SU-DHL-6 (cell line): Measurements from ENCODE around the gene C7.

ENCODE experiments used
- H2AFZ ChIP-seq: fragments of 200-600 bp; sonication (generic); 2 replicates; pipeline ENCODE4 v1.6.1; 2014; ENCODE audit warnings: low read depth, mild to moderate bottlenecking, moderate library complexity, mixed read lengths, antibody characterized with exemption, low read length; ENCODE audit not compliant: severe bottlenecking
- H3F3A ChIP-seq: fragments of 200-600 bp; shearing (Covaris generic); 2 replicates; pipeline ENCODE4 v1.6.0; 2016; ENCODE audit warnings: antibody characterized with exemption, mild to moderate bottlenecking; ENCODE audit not compliant: insufficient read depth
- H3K27ac ChIP-seq: fragments of 200-600 bp; sonication (generic); 2 replicates; pipeline ENCODE4 v1.5.1; 2016; ENCODE audit warnings: low read depth, mild to moderate bottlenecking, low read length, moderate library complexity, mixed read lengths
- H3K27me3 ChIP-seq: fragments of 200-600 bp; sonication (generic), shearing (Covaris generic); 2 replicates; pipeline ENCODE4 v1.6.0; 2014; ENCODE audit warnings: mild to moderate bottlenecking, low read length
- H3K36me3 ChIP-seq: fragments of 200-600 bp; sonication (generic); 2 replicates; pipeline ENCODE4 v1.6.1; 2014; ENCODE audit warnings: mild to moderate bottlenecking, low read length, mixed read lengths
- H3K4me2 ChIP-seq: fragments of 300-600, 200-600 bp; shearing (Covaris generic), sonication (generic); 2 replicates; pipeline ENCODE4 v1.6.0; 2014; ENCODE audit warnings: low read length, low read depth, mild to moderate bottlenecking; ENCODE audit not compliant: poor library complexity, severe bottlenecking
- H3K4me3 ChIP-seq: fragments of 200-600 bp; sonication (generic); 2 replicates; pipeline ENCODE4 v1.5.1; 2014; ENCODE audit warnings: antibody characterized with exemption, low read length, mild to moderate bottlenecking, mixed read lengths; ENCODE audit not compliant: insufficient read depth, poor library complexity, severe bottlenecking
- H3K79me2 ChIP-seq: fragments of 200-600 bp; sonication (generic); 2 replicates; pipeline ENCODE4 v1.6.1; 2014; ENCODE audit warnings: mild to moderate bottlenecking, low read length, moderate library complexity; ENCODE audit not compliant: insufficient read depth
- H3K9ac ChIP-seq: fragments of 200-600 bp; sonication (generic); 2 replicates; pipeline ENCODE4 v1.7.0; 2014; ENCODE audit warnings: mild to moderate bottlenecking, low read length
- H3K9me2 ChIP-seq: fragments of 200-600 bp; sonication (generic); replicated peaks from 2 replicates; pipeline ENCODE4 v1.6.1; 2014; ENCODE audit warnings: low read length; ENCODE audit not compliant: insufficient read depth
- H3K9me3 ChIP-seq: fragments of 200-600 bp; sonication (generic); 2 replicates; pipeline ENCODE4 v1.6.1; 2014; ENCODE audit warnings: low read length, mixed read lengths; ENCODE audit not compliant: insufficient read depth
- H4K20me1 ChIP-seq: fragments of 200-600 bp; sonication (generic); 2 replicates; pipeline ENCODE4 v1.6.1; 2014; ENCODE audit warnings: low read depth, mild to moderate bottlenecking, antibody characterized with exemption, low read length, moderate library complexity, mixed read lengths
- CTCF ChIP-seq: fragments of 200-600 bp; sonication (generic); IDR thresholded peaks from one replicate; pipeline ENCODE4 v1.5.1; 2017; ENCODE audit warnings: antibody characterized with exemption, mild to moderate bottlenecking, low read length, moderate library complexity; ENCODE audit not compliant: insufficient read depth, poor library complexity, severe bottlenecking
- EZH2phosphoT487 ChIP-seq: fragments of 200-600 bp; sonication (generic), shearing (Covaris generic); conservative IDR thresholded peaks from 2 replicates; pipeline ENCODE4 v1.6.1; 2018; ENCODE audit warnings: mild to moderate bottlenecking, antibody characterized with exemption, low read length, moderate library complexity, mixed read lengths

C7 gene

GRCh38 chr5:40991168-40991980 is 82.1 kb downstream of the C7 start:
- no peaks in the 10 kb centered on the region for H3F3A ChIP-seq
- no peaks in the 10 kb centered on the region for H3K79me2 ChIP-seq
- no peak overlapping the region for H3K27ac ChIP-seq
- no peaks in the 10 kb centered on the region for H3K36me3 ChIP-seq
- no peak overlapping the region for H3K9ac ChIP-seq
- TF ChIP-seq EZH2phosphoT487: no peak
- TF ChIP-seq CTCF: no peak
- no peaks in the 10 kb centered on the region for H3K27me3 ChIP-seq
- no peaks in the 10 kb centered on the region for H4K20me1 ChIP-seq
- H3K4me3 ChIP-seq: no peak overlapping the region
- no peak overlapping the region for H3K4me2 ChIP-seq
- H3K9me2 ChIP-seq: no peaks in the 10 kb centered on the region
- no peaks in the 10 kb centered on the region for H3K9me3 ChIP-seq
- no peak overlapping the region for H2AFZ ChIP-seq

GRCh38 chr5:40991981-40992559 is 82.8 kb downstream of the C7 start:
- H3K79me2 ChIP-seq: no peaks in the 10 kb centered on the region

GRCh38 chr5:40995801-40996586 is 86.7 kb downstream of the C7 start:
- Histone ChIP-seq H2AFZ (no peak overlapping the region), H3F3A (no peaks in the 10 kb centered on the region), H3K27me3 (no peaks in the 10 kb centered on the region), H3K9me3 (no peaks in the 10 kb centered on the region), H3K36me3 (no peaks in the 10 kb centered on the region), H3K27ac (no peak overlapping the region), H3K4me2 (no peak overlapping the region), H3K79me2 (no peaks in the 10 kb centered on the region), H3K9me2 (no peaks in the 10 kb centered on the region), H3K9ac (no peak overlapping the region), H4K20me1 (no peaks in the 10 kb centered on the region), H3K4me3 (no peak overlapping the region)
- TF ChIP-seq EZH2phosphoT487 (no peak), CTCF (no peak)

More at GRCh38 chr5:40991981-40992559, 82.8 kb downstream of the C7 start:
- Histone ChIP-seq H3K36me3 (no peaks in the 10 kb centered on the region), H3K4me2 (no peak overlapping the region), H3K27ac (no peak overlapping the region), H3K27me3 (no peaks in the 10 kb centered on the region), H3K9ac (no peak overlapping the region), H3K9me2 (no peaks in the 10 kb centered on the region), H3K9me3 (no peaks in the 10 kb centered on the region), H4K20me1 (no peaks in the 10 kb centered on the region), H3F3A (no peaks in the 10 kb centered on the region), H2AFZ (no peak overlapping the region), H3K4me3 (no peak overlapping the region)
- no peak for TF ChIP-seq CTCF
